Inferior parietal cortex (tissue), 1 donor: Measurements from ENCODE around the gene TP53.

ENCODE experiments used
- DNase-seq: peaks from one replicate; pipeline ENCODE4 v3.0.0-alpha.2; 2016; ENCODE audit errors: extremely low spot score

TP53 gene

GRCh38 chr17:7687072-7687907 lies at the start of gene TP53:
TP53 (minus strand) TSS chr17:7687490; CDS start chr17:7676594, 10,896 bp downstream.
- DNase-seq, result peak; percentile 95

DNA sequence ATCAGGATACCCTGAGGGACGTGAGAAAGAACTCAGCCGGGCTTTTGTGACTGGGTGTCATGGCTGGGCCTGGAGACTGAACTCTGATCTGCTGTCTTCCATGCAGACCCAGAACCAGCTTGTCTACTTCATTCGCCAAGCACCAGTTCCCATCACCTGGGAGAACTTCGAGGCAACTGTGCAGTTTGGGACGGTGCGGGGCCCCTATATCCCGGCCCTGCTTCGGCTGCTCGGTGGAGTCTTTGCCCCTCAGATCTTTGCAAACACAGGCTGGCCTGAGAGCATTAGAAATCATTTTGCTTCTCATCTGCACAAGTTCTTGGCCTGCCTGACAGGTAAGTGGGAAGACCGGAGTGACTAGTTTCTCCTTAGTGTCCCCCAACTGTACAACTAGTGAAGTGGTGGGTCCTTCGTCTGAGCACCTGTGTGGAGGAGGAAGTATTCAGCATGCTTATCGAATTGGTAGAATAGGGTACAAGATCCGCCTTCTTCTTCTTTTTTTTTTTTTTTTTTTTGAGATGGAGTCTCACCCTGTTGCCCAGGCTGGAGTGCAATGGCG lies 45.8 kb upstream of the TP53 start:
- no peak for DNase-seq

DNA sequence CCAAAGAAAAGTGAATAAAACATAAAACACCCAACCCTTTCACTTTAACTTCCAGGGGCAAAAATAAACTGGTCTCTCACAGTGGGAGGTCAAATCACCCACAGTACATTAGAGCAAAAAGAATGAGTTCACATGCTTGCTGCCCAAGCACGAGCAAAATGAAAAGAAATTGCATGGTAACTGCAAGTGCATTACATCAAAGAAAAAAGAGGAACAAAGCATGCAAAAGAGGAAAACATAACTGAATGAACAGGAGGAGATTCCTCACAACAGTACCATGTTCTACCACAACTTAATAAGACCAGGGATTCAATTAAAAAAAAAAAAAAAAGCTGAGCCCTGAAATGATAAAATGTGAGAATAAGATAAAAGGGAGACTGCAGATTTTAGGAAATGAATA lies 42.5 kb upstream of the TP53 start:
- DNase-seq, result no peak

DNA sequence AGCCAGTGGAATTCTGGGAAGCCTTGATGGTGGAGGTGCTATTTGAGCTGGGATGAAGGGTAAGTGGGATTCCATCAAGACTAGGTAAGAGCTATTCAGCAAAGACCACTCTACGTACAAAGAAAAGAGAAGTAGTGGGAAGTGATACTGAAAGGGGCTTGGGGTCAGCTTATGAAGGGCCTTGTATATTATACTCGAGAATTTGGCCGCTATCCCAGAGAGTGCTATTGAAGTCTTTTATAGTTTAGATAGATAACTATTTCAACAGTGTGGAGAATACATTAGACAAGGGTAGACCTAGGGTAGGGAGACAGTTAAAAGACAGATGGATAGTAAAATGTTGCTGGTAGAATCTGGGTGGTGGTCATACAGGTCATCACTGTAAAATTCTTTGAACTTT lies 40.6 kb upstream of the TP53 start:
- no peak for DNase-seq

DNA sequence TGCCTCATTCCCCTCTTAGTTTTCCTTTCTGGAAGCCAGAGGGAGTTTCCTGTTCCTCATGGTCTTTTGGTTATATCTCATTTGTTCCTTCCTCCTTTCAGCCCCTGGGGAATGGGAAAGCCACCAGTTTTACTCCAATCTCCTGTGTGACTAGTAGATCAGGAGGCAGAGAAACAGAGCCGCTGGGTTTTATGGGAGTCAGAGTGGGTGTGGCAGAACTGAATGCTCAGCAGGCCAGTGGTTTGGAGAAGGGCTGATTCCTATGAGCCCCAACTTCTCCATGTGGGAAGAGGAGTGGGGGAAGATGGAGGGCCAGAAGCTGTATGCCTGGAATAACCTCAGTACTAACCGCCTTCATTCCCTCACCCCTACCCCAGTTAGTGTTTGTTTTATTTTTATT lies 34.3 kb upstream of the TP53 start:
- DNase-seq, result no peak

- peak; percentile 17 for DNase-seq
Observed at GRCh38 chr17:7720125-7720524, 32.8 kb upstream of the TP53 start.

DNA sequence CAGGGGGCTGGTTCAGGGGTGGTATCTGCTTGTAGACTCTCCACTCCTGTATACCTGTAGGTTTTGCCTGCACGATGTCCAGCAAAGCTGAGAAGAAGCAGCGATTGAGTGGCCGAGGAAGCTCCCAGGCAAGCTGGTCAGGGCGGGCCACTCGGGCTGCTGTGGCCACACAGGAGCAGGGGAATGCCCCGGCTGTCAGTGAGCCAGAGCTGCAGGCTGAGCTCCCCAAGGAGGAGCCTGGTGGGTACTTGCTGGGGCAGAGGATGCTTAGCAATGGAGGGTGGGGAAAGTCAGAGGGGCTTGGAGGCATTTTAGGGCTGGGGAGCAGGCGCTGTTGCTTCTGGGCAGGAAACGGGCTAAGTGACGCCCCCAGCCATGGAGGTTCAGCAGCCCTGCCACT lies 32.4 kb upstream of the TP53 start:
- DNase-seq, result no peak

- DNase-seq, result peak; percentile 39
Observed at GRCh38 chr17:7717756-7718350, 30.6 kb upstream of the TP53 start.

GRCh38 chr17:7716901-7717755 lies 29.8 kb upstream of the TP53 start, which contains the start of gene DNAH2:
DNAH2 (plus strand) TSS chr17:7717744; CDS start chr17:7719735, 1,991 bp downstream.
- peak; percentile 74 for DNase-seq

DNA sequence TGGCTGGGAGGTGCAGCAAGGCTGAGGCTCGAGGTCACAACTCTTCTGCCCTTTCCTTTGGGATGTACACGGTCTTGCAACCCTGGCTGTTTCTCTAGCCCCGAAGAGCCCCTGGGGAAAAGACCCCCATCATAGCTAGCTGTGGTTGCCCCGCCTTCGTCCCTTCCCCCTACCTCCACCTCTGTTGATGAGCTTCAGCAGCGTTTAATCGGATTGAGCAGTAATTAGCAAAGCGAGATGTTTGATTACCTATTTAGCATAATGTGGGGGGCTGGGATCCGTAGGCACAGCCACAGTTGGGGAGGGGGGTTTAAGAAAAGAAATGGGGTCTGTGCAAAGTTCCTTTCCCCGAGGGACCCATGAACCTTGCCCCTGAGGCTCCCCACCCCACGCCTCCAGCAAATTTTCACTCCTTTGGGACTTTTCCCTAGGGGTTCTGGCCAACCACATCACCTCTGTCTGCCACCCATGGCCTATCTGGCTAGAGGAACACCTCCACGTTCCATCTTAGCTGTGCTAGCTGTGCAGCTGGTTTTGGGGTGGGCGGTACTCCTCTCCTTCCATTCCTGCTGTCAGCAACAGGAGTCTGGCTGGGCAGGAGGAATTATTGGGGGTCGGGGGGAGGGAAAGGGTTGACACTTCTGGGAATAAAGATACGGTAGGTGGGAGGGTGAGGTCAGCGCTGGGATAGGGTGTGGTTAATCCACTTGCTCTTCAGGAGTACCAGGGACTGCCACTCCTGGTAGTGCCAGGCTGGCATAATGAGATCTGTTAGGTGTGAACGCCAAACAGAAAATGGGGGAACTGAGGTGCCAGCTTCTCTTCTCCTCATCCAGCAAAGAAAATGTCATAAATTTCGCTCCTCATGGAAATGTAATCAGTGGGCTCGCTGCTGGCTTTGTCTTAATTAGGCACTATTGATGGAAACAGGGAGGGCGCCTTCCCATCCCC lies 28.9 kb upstream of the TP53 start:
- peak; percentile 32 for DNase-seq

DNA sequence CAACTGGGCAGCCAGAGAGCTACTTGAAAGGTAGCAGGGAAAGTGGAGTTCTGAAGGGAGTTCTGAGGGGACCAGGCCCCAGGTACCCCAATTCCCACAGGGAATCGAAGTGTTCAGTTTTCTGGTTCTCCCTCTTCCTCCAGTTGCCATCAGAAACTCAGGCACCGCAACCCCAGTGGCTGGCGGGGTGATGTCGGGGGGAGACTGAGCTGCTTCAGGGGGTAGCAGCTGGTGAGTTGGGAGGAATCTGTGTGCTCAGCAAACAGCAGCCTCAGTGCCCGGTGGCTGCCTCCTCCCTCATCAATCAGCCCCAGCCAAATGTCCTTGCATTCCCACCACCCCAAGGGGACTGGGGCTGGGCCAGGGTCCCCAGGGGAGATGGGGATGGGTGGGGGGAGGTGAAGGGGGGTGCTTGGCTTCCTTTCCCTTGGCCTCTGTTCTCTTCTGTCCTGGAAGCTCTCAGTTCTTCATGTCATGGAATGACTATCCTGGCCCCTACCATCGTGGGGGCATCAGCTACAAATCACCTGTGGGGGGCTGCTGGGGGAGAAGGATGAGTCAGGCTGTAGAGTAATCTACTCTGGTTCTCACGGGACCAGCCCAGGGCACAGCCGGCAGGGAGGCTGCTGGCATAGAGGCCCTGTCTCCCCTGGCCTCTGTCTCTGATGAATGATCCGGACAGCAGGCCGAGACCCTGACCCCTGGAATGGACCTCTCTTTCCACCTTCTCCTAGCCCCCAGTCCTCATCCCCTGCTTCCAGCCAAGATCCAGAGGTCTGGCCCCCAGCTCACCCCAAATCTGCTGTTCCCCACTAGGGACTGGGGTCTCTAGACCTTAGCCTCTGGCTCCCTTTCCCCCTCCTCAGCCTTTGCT lies 27.7 kb upstream of the TP53 start:
- DNase-seq, result no peak

- DNase-seq, result no peak
Observed at GRCh38 chr17:7713782-7714181, 26.5 kb upstream of the TP53 start.

DNA sequence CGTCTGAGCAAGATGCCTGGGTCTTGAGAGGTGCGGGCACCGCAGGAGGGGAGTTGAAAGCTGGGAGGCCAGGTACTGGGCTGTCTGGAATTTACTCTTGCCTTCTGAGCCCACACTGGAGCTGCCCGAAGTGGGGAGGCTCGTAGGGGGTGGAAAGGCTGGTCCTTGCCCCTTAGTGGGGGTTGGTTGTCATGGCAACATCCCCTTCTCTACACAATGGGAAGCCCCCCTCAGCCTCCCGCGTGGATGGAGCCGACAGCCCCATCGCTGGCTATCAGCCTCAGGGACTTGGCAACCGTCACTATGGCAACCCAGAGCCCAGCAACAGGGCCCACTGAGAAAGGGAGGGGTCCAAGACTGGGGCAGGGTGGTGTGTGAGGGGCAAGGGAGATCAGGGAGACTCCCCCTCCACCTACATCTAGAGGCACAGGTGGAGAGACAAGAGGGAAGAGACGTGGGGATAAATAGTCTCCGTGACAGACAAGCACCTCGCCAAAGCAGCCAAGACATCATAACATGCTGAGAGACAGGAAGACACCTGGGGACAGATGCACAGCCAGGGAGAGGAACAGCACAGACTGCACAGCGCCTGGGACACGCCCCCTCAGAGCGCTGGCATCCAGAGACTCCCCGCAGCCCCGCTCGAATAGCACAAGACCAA lies 25.0 kb upstream of the TP53 start:
- no peak for DNase-seq

GRCh38 chr17:7711051-7711755 lies 23.9 kb upstream of the TP53 start:
- no peak for DNase-seq

DNA sequence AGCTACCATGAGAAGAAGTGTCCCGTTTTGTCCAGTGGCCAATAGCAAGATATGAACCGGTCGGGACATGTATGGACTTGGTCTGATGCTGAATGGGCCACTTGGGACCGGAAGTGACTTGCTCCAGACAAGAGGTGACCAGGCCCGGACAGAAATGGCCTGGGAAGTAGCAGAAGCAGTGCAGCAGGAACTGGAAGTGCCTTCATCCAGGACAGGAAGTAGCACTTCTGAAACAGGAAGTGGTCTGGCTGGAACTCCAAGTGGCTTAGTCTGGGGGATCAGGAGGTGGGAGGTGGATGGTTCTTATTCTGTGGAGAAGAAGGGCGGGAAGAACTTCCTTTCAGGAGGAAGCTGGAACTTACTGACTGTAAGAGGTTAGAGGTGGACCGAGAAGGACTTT lies 23.0 kb upstream of the TP53 start:
- no peak for DNase-seq

DNA sequence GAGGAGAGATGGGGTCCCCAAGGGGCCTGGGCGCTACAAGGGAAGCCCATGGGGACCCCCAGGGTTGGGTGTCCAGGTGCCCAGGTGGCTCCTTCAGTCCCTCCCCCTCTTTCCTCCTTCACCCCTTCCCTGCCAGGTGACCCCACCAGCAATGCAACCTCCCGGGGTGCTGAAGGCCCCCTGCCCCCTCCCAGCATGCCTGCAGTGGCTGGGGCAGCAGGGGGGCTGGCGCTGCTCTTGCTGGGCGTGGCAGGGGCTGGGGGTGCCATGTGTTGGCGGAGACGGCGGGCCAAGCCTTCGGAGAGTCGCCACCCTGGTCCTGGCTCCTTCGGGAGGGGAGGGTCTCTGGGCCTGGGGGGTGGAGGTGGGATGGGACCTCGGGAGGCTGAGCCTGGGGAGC lies 21.7 kb upstream of the TP53 start:
- DNase-seq, result no peak

DNA sequence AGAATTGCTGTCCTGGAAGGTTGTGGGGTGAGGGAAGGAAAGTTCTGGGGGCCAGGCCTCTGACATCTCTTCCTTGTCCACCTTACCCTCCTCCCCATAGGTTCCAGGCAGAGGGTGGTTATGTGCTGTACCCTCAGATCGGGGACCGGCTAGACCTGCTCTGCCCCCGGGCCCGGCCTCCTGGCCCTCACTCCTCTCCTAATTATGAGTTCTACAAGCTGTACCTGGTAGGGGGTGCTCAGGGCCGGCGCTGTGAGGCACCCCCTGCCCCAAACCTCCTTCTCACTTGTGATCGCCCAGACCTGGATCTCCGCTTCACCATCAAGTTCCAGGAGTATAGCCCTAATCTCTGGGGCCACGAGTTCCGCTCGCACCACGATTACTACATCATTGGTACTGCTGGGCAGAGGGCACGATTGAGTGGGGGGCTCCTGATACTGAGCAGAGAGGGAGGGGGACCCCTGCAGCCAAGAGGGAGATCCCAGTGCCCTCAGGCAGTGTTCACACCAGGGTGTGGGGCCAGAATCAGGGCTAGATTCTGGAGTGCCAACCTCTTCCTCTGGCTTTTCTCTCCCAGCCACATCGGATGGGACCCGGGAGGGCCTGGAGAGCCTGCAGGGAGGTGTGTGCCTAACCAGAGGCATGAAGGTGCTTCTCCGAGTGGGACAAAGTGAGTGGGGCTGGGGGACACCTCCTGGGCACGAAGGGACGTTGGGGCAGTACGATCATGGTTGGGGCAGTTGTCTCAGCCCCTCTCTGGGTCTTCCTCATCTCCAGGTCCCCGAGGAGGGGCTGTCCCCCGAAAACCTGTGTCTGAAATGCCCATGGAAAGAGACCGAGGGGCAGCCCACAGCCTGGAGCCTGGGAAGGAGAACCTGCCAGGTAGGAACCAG lies 20.8 kb upstream of the TP53 start:
- DNase-seq, result no peak

- DNase-seq, result no peak
Observed at GRCh38 chr17:7707446-7707845, 20.2 kb upstream of the TP53 start.
